MCF 10A (cell line): Measurements from ENCODE around the gene TMCC2. TPM values are rescaled to one million over a fixed set of nuclear protein-coding genes. Genes with fewer than 3 reads are reported as not detected.

Experiments used
- BruUV-seq: library from RNA; stranded (reverse); fragments of 400-500 nt; replicated peaks from 2 replicates; lab custom pipeline; 2021; lab: Mats Ljungman, UMichigan
- CTCF ChIA-PET: fragments of 300-600 bp; sonication (Branson Sonifier 250); formaldehyde crosslinking; extraction: SDS; loops from one replicate; lab custom pipeline; 2021; ENCODE audit warnings: antibody characterized with exemption, inconsistent platforms; lab: Yijun Ruan, JAX
- POLR2A ChIA-PET: fragments of 300-600, 350-650 bp; sonication (Branson Sonifier 250); formaldehyde crosslinking; extraction: SDS; loops from one replicate; lab custom pipeline; 2020; ENCODE audit warnings: antibody characterized with exemption, inconsistent platforms; lab: Yijun Ruan, JAX
- DNase-seq: peaks from one replicate; pipeline ENCODE4 v3.0.0-alpha.2; 2018; ENCODE audit not compliant: unreplicated experiment
- H3K27ac Mint-ChIP-seq: one replicate; pipeline ENCODE4 v1.8.0; 2022; ENCODE audit warnings: mild to moderate bottlenecking, low read depth, mixed read lengths; ENCODE audit not compliant: unreplicated experiment
- H3K27me3 Mint-ChIP-seq: one replicate; pipeline ENCODE4 v1.8.0; 2022; ENCODE audit warnings: mixed read lengths; ENCODE audit not compliant: insufficient read depth, unreplicated experiment
- H3K36me3 Mint-ChIP-seq: one replicate; pipeline ENCODE4 v1.8.0; 2022; ENCODE audit warnings: mild to moderate bottlenecking, moderate library complexity, mixed read lengths; ENCODE audit not compliant: insufficient read depth, unreplicated experiment
- H3K4me1 Mint-ChIP-seq: one replicate; pipeline ENCODE4 v1.8.0; 2022; ENCODE audit warnings: mixed read lengths; ENCODE audit not compliant: insufficient read depth, unreplicated experiment
- H3K4me3 Mint-ChIP-seq: one replicate; pipeline ENCODE4 v1.8.0; 2022; ENCODE audit warnings: mild to moderate bottlenecking, moderate library complexity, mixed read lengths; ENCODE audit not compliant: unreplicated experiment
- H3K9me3 Mint-ChIP-seq: one replicate; pipeline ENCODE4 v1.8.0; 2022; ENCODE audit warnings: mixed read lengths; ENCODE audit not compliant: unreplicated experiment
- intact Hi-C: fragments of 100-400 bp; cut with micrococcal nuclease; formaldehyde crosslinking; loops from 2 replicates; pipeline ENCODE4 v1.14.1; 2022
- total RNA-seq: library from RNA; stranded (reverse); gene quantifications from 2 replicates; pipeline ENCODE4 v1.2.3, GENCODE V29; 2022
- TF ChIP-seq, protein P1 (sequence below): fragments of 200-600 bp; IDR thresholded peaks from one replicate; pipeline ENCODE4 v1.8.0; 2022; ENCODE audit warnings: antibody characterized with exemption, mild to moderate bottlenecking; ENCODE audit not compliant: unreplicated experiment

Gene TMCC2
- total RNA-seq, 1 experiment from 2014 or later, result 0.79 TPM

- H3K27me3 Mint-ChIP-seq, result peaks cover 12% of the 10 kb centered on the region
- intact Hi-C loops, result loop anchor here (1.0 kb wide), 3 partner anchors 37 to 90 kb away; no protein-coding TSS in a partner anchor
- CTCF ChIA-PET, result interaction anchor here (0.5 to 0.7 kb wide), 5 partner anchors 40 to 1418 kb away, joined by 3 to 4 read pairs (median 3); no protein-coding TSS in a partner anchor
- POLR2A ChIA-PET, result interaction anchor here (0.8 to 3.9 kb wide), 13 partner anchors 8 to 687 kb away, joined by 3 to 71 read pairs (median 6); partner anchors contain the start of genes RBBP5 and TMCC2
- TF ChIP-seq, protein P1, sequence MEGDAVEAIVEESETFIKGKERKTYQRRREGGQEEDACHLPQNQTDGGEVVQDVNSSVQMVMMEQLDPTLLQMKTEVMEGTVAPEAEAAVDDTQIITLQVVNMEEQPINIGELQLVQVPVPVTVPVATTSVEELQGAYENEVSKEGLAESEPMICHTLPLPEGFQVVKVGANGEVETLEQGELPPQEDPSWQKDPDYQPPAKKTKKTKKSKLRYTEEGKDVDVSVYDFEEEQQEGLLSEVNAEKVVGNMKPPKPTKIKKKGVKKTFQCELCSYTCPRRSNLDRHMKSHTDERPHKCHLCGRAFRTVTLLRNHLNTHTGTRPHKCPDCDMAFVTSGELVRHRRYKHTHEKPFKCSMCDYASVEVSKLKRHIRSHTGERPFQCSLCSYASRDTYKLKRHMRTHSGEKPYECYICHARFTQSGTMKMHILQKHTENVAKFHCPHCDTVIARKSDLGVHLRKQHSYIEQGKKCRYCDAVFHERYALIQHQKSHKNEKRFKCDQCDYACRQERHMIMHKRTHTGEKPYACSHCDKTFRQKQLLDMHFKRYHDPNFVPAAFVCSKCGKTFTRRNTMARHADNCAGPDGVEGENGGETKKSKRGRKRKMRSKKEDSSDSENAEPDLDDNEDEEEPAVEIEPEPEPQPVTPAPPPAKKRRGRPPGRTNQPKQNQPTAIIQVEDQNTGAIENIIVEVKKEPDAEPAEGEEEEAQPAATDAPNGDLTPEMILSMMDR, result no peak
- peaks cover 10% of the 10 kb centered on the region for H3K36me3 Mint-ChIP-seq
- peak overlapping the region; percentile 73 for H3K4me3 Mint-ChIP-seq
- H3K27ac Mint-ChIP-seq, result peak overlapping the region; percentile 94
- DNase-seq, result no peak
- H3K4me1 Mint-ChIP-seq, result peaks cover 12% of the 10 kb centered on the region
- H3K9me3 Mint-ChIP-seq, result no peaks in the 10 kb centered on the region
- BruUV-seq, result no TSS peak
Observed at GRCh38 chr1:205211839-205212536, 15.8 kb upstream of the TMCC2 start.

DNA sequence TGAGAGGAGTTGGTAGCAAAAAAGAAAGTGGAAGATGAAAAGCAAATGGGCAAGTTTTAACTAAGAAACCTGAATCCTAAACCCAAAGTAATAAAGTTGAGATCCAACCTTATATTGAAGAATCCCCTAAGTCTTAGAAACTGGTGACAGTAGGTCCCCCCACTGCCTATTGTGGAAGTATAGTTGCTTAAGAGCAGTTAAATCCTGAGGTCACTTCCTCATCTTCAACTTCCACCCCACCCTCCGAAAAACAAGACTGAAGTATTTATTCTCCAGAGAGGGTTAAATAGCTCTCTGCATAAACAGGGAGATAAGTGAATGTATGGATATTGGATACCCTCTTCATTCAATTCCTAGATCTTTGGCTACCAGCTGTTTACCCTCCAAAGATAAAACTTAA, 13.0 kb upstream of the TMCC2 start:
- no peak for DNase-seq
- Mint-ChIP-seq H3K27ac (no peak overlapping the region), H3K4me3 (no peak overlapping the region), H3K27me3 (peaks cover 12% of the 10 kb centered on the region), H3K4me1 (peaks cover 12% of the 10 kb centered on the region), H3K36me3 (peaks cover 10% of the 10 kb centered on the region), H3K9me3 (no peaks in the 10 kb centered on the region)
- POLR2A ChIA-PET, result interaction anchor here (1.4 kb wide), 1 partner anchor 93 kb away, joined by 3 read pairs; the partner anchor contains the start of gene RBBP5
- no TSS peak for BruUV-seq
- CTCF ChIA-PET, result interaction anchor here (0.6 to 2.1 kb wide), 4 partner anchors 15 to 316 kb away, joined by 3 to 9 read pairs (median 5); no protein-coding TSS in a partner anchor
- intact Hi-C loops, result no loop called here
- TF ChIP-seq, protein P1, result no peak

DNA sequence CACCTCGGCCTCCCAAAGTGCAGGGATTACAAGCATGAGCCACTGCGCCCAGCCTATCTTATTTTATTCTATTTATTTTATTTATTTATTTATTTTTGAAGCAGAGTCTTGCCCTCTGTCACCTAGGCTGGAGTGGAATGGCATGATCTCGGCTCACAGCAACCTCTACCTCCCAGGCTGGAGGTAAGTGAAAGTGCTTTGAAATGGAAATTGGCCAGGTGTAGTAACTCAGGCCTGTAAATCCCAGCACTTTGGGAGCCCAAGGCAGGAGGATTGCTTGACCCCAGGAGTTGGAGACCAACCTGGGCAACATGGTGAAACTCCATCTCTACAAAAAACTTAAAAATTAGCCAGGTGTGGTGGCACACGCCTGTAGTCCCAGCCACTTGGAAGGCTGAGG, 11.2 kb upstream of the TMCC2 start:
- TF ChIP-seq, protein P1, result no peak
- CTCF ChIA-PET, result interaction anchor here (2.1 to 4.2 kb wide), 2 partner anchors 13 to 39 kb away, joined by 6 to 25 read pairs; no protein-coding TSS in a partner anchor
- Mint-ChIP-seq H3K9me3 (no peaks in the 10 kb centered on the region), H3K4me1 (peaks cover 5% of the 10 kb centered on the region), H3K27ac (no peak overlapping the region), H3K36me3 (peaks cover 2% of the 10 kb centered on the region), H3K4me3 (no peak overlapping the region), H3K27me3 (peaks cover 12% of the 10 kb centered on the region)
- POLR2A ChIA-PET, result interaction anchor here (1.4 kb wide), 1 partner anchor 11 kb away, joined by 10 read pairs; the partner anchor contains the start of gene TMCC2
- BruUV-seq, result no TSS peak
- intact Hi-C loops, result no loop called here
- DNase-seq, result no peak

- BruUV-seq, result no TSS peak
- no peaks in the 10 kb centered on the region for H3K36me3 Mint-ChIP-seq
- DNase-seq, result no peak
- POLR2A ChIA-PET, result interaction anchor here (0.7 to 1.4 kb wide), 2 partner anchors 11 to 100 kb away, joined by 3 to 10 read pairs; partner anchors contain the start of gene TMCC2
- TF ChIP-seq, protein P1, result no peak
- CTCF ChIA-PET, result interaction anchor here (0.6 to 4.2 kb wide), 8 partner anchors 11 to 691 kb away, joined by 3 to 25 read pairs (median 3); partner anchors contain the start of gene TMCC2
- H3K9me3 Mint-ChIP-seq, result no peaks in the 10 kb centered on the region
- peaks cover 12% of the 10 kb centered on the region for H3K27me3 Mint-ChIP-seq
- intact Hi-C loops, result no loop called here
- H3K27ac Mint-ChIP-seq, result no peak overlapping the region
- no peaks in the 10 kb centered on the region for H3K4me1 Mint-ChIP-seq
- no peak overlapping the region for H3K4me3 Mint-ChIP-seq
Observed at GRCh38 chr1:205217418-205217817, 10.3 kb upstream of the TMCC2 start.
